Esophagus squamous epithelium (tissue), 4 donors: Measurements from ENCODE around the gene TOR4A.

Experiments
- POLR2A ChIP-seq, 4 donors: fragments of 450-650 bp; IDR thresholded peaks; one replicate each; pipeline ENCODE4 v1.6.1; 2017; ENCODE audit warnings: antibody characterized with exemption in 4 of 4, mild to moderate bottlenecking in 4 of 4, moderate library complexity in 3 of 4
- TF ChIP-seq, protein P1 (sequence below), 6 experiments: fragments of 450-650 bp in 4 of 6; fragments of 200-600 bp in 2 of 6; sonication (generic) in 2 of 6; IDR thresholded peaks; one replicate each; pipeline ENCODE4 v1.5.1; 2016 to 2019; ENCODE audit warnings: antibody characterized with exemption in 6 of 6, mild to moderate bottlenecking in 4 of 6, moderate library complexity in 4 of 6

DNA sequence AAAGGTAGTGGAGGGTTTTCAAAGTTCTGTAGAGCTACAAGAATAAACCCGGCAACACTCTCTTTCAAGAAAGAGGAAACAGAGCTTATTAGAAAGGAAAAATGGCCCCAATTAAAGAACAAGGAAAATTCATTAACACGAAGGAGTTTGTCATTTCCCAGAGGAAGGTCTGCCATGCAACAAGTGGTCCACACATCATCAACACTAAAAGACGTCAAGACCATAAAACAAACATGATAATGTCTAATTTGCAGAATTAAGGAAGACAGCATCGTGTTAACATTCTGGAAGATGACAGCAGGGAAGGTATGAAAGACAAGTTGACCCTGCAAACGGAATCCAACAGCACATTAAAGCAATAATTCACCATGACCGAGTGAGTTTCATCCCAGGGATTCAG lies 53.2 kb downstream of the TOR4A start:
- TF ChIP-seq, protein P1, sequence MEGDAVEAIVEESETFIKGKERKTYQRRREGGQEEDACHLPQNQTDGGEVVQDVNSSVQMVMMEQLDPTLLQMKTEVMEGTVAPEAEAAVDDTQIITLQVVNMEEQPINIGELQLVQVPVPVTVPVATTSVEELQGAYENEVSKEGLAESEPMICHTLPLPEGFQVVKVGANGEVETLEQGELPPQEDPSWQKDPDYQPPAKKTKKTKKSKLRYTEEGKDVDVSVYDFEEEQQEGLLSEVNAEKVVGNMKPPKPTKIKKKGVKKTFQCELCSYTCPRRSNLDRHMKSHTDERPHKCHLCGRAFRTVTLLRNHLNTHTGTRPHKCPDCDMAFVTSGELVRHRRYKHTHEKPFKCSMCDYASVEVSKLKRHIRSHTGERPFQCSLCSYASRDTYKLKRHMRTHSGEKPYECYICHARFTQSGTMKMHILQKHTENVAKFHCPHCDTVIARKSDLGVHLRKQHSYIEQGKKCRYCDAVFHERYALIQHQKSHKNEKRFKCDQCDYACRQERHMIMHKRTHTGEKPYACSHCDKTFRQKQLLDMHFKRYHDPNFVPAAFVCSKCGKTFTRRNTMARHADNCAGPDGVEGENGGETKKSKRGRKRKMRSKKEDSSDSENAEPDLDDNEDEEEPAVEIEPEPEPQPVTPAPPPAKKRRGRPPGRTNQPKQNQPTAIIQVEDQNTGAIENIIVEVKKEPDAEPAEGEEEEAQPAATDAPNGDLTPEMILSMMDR (IDR thresholded peaks at IDR 0.05) = no peak
- no peak for TF ChIP-seq POLR2A (IDR thresholded peaks at IDR 0.05)
